Right lobe of liver (tissue), 4 donors: ENCODE data around the gene PRKN.

Experiments used
- POLR2A ChIP-seq: fragments of 450-650 bp; IDR thresholded peaks from one replicate; pipeline ENCODE4 v1.6.1; 2017; ENCODE audit warnings: antibody characterized with exemption, mild to moderate bottlenecking
- TF ChIP-seq, protein P1 (sequence below), 4 donors: fragments of 200-600 bp in 3 of 4; fragments of 450-650 bp in 1 of 4; IDR thresholded peaks; one replicate each; pipeline versions ENCODE4 v1.5.1 to v1.8.0; 2016 to 2022; ENCODE audit warnings: antibody characterized with exemption in 4 of 4, mild to moderate bottlenecking in 2 of 4
- donor health status: DM: no; HTN: no; CAD: no.
- donor health status: DM: no; HTN: no; CAD: no.
- donor health status: DM: no; HTN: yes; CAD: no.

GRCh38 chr6:161903584-161904212 is 823.9 kb downstream of the PRKN start:
- TF ChIP-seq, protein P1, sequence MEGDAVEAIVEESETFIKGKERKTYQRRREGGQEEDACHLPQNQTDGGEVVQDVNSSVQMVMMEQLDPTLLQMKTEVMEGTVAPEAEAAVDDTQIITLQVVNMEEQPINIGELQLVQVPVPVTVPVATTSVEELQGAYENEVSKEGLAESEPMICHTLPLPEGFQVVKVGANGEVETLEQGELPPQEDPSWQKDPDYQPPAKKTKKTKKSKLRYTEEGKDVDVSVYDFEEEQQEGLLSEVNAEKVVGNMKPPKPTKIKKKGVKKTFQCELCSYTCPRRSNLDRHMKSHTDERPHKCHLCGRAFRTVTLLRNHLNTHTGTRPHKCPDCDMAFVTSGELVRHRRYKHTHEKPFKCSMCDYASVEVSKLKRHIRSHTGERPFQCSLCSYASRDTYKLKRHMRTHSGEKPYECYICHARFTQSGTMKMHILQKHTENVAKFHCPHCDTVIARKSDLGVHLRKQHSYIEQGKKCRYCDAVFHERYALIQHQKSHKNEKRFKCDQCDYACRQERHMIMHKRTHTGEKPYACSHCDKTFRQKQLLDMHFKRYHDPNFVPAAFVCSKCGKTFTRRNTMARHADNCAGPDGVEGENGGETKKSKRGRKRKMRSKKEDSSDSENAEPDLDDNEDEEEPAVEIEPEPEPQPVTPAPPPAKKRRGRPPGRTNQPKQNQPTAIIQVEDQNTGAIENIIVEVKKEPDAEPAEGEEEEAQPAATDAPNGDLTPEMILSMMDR (IDR thresholded peaks at IDR 0.05), result no peak
- TF ChIP-seq POLR2A, result no peak
